Measurements from ENCODE around the gene RIC1. TPM values are rescaled to one million over a fixed set of nuclear protein-coding genes. Genes with fewer than 3 reads are reported as not detected.

The RIC1 gene
- total and polyA plus RNA-seq, 2 of the 8 experiments (the other 6 are each of a cell fraction or from before 2014, with no cell fraction given): 10.7 to 24.5 TPM

DNA sequence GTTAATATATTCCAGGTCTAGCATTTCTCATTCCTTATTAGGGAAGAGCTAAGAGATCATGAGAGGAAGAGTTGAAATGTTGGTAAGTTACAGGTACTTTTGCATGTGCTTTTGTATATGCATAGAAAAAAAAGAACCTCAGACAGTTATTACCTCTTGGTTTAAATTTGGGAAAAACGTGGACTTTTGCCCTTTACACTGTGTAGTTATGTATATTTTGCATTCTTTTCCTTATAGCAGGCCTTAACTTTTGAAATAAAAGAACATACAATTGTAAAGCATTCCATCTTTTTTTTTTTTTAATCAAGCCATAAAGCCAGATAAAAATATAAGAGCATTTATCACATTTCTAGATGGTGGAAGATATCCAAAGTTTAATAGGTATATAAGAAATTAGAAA lies 61.4 kb downstream of the RIC1 start:
- H4K91ac ChIP-seq (replicated peaks; ENCODE audit: insufficient read length, low read length): no peak overlapping the region
- no peak overlapping the region for H3K23ac ChIP-seq (ENCODE audit: insufficient read length)
- H3K9me3 ChIP-seq (ENCODE audit: insufficient read depth in 2 of 2, low read depth in 1 of 2, low read length in 1 of 2): no peaks in the 10 kb centered on the region
- H2AFZ ChIP-seq (ENCODE audit: low read length): no peak overlapping the region
- no peak overlapping the region for H3K9ac ChIP-seq (replicated peaks in 1 of 4; ENCODE audit: extremely low read depth in 1 of 4, low read depth in 3 of 4, low read length in 3 of 4)
- FAIRE-seq: no peak
- no peaks in the 10 kb centered on the region for H3K27me3 ChIP-seq (replicated peaks in 1 of 4; ENCODE audit: control insufficient read depth in 3 of 4, extremely low read depth in 1 of 4, insufficient read depth in 3 of 4, low read length in 3 of 4)
- H3K14ac ChIP-seq (ENCODE audit: insufficient read length): no peak overlapping the region
- H2BK120ac ChIP-seq (replicated peaks; ENCODE audit: low read depth, low read length): no peak overlapping the region
- H2BK20ac ChIP-seq (ENCODE audit: low read length): no peak overlapping the region
- H2AK5ac ChIP-seq (ENCODE audit: low read depth, low read length): no peak overlapping the region
- no peaks in the 10 kb centered on the region for H3K23me2 ChIP-seq (ENCODE audit: low read depth, low read length)
- no peaks in the 10 kb centered on the region for H3K79me1 ChIP-seq (ENCODE audit: low read depth, low read length)
- no peak overlapping the region for H3K4me2 ChIP-seq (ENCODE audit: insufficient read depth in 1 of 2, low read depth in 2 of 2, low read length in 2 of 2)
- H2BK15ac ChIP-seq (ENCODE audit: low read length): no peak overlapping the region
- H3K79me2 ChIP-seq (ENCODE audit: control insufficient read depth in 1 of 2, insufficient read depth in 2 of 2, low read length in 2 of 2): 0 out of 4 replicates have a peak, but pooled peaks cover 0 to 6% of the 10 kb centered on the region in 2 experiments
- DNase-seq (ENCODE audit: low read depth in 1 of 2, low spot score in 2 of 2): no peak
- H3K18ac ChIP-seq (ENCODE audit: extremely low read depth, low read length): no peak overlapping the region
- no peak overlapping the region for H3K4me3 ChIP-seq (ENCODE audit: extremely low read depth in 1 of 4, insufficient read depth in 2 of 4, low read depth in 3 of 4, low read length in 4 of 4)
- H2BK12ac ChIP-seq (ENCODE audit: low read depth, low read length): no peak overlapping the region
- no peak overlapping the region for H3K27ac ChIP-seq (ENCODE audit: low read depth, low read length)
- H3K4ac ChIP-seq (replicated peaks; ENCODE audit: insufficient read length, low read depth, low read length): no peak overlapping the region
- no peaks in the 10 kb centered on the region for H3K4me1 ChIP-seq (replicated peaks in 1 of 4; ENCODE audit: control insufficient read depth in 3 of 4, insufficient read depth in 4 of 4, low read length in 3 of 4)
- H2BK5ac ChIP-seq (ENCODE audit: low read depth, low read length): no peak overlapping the region
- no peak overlapping the region for H4K8ac ChIP-seq (ENCODE audit: extremely low read depth, insufficient read depth, low read length)
- H4K5ac ChIP-seq (ENCODE audit: insufficient read length, low read depth, low read length): no peak overlapping the region
- H3K56ac ChIP-seq (replicated peaks; ENCODE audit: insufficient read length, low read depth, low read length): no peak overlapping the region
- ChIA-PET POLR2A (ENCODE audit: partially characterized antibody) (no interaction called here), CTCF (ENCODE audit: partially characterized antibody) (no interaction called here)
- H3K36me3 ChIP-seq (ENCODE audit: control insufficient read depth in 2 of 4, insufficient read depth in 4 of 4, low read length in 3 of 4): no peaks in the 10 kb centered on the region
- no peaks in the 10 kb centered on the region for H4K20me1 ChIP-seq (replicated peaks in 1 of 2; ENCODE audit: control insufficient read depth in 1 of 2, insufficient read depth in 2 of 2, low read length in 2 of 2)
- 78% methylated on average over 1 of the region's 1 CpG; no CpG with 5 or more reads in 1 of the 2 experiments for WGBS, 2 experiments (ENCODE audit: extremely low coverage in 1 of 2, insufficient coverage in 1 of 2, insufficient read length in 1 of 2, insufficient replicate concordance in 2 of 2, low coverage in 1 of 2, low lambda C conversion rate in 2 of 2, missing lambda C conversion rate in 1 of 2)
- no peak for TF ChIP-seq CTCF (IDR thresholded peaks at IDR 0.05; ENCODE audit: control extremely low read depth in 1 of 3, insufficient read depth in 1 of 3, low read depth in 1 of 3, low read length in 3 of 3)
- no peak for TF ChIP-seq KDM4A (IDR thresholded peaks at IDR 0.05; ENCODE audit: low read depth, low read length, severe bottlenecking)
- TF ChIP-seq CEBPB (IDR thresholded peaks at IDR 0.05; ENCODE audit: low read depth, low read length): no peak
- no peak for TF ChIP-seq POU5F1 (IDR thresholded peaks at IDR 0.05; ENCODE audit: low read depth, low read length)
- no peak for TF ChIP-seq EGR1 (IDR thresholded peaks at IDR 0.05; ENCODE audit: borderline replicate concordance, low read depth, low read length)
- no peak for TF ChIP-seq ATF3 (IDR thresholded peaks at IDR 0.05; ENCODE audit: insufficient read depth, low read depth, low read length)
- TF ChIP-seq BACH1 (IDR thresholded peaks at IDR 0.05; ENCODE audit: low read length): no peak
- no peak for TF ChIP-seq TCF12 (IDR thresholded peaks at IDR 0.05; ENCODE audit: low read depth, low read length)
- no peak for TF ChIP-seq KDM1A (IDR thresholded peaks at IDR 0.05; ENCODE audit: borderline replicate concordance, low read length)
- TF ChIP-seq YY1 (IDR thresholded peaks at IDR 0.05; ENCODE audit: low read depth, low read length): no peak
- no peak for TF ChIP-seq EP300 (IDR thresholded peaks at IDR 0.05; ENCODE audit: borderline replicate concordance in 1 of 2, low read depth in 2 of 2, low read length in 2 of 2)
